HL-60 (cell line): ENCODE measurements around the gene CNFN.

Experiments used
- DNase-seq, 2 experiments: peaks; one replicate each; pipeline ENCODE4 v3.0.0-alpha.2; 2010 to 2020; ENCODE audit warnings: low read depth in 1 of 2, low spot score in 1 of 2
- H3K27ac ChIP-seq: fragments of 250-450 bp; sonication (Bioruptor Pico); replicated peaks from 2 replicates; pipeline ENCODE4 v1.5.1; 2020; ENCODE audit warnings: mild to moderate bottlenecking, moderate library complexity
- H3K27me3 ChIP-seq: fragments of 250-450 bp; sonication (Bioruptor Pico); 2 replicates; pipeline ENCODE4 v1.5.1; 2021; ENCODE audit warnings: mild to moderate bottlenecking, moderate library complexity; ENCODE audit not compliant: insufficient read depth, poor library complexity, severe bottlenecking
- H3K4me3 ChIP-seq: replicated peaks from 2 replicates; pipeline ENCODE4 v1.5.1; 2011; ENCODE audit warnings: mild to moderate bottlenecking, control low read depth, low read length; ENCODE audit not compliant: insufficient read depth
- CTCF ChIP-seq: IDR thresholded peaks from one replicate; pipeline ENCODE4 v1.5.1; 2011; ENCODE audit warnings: low read length, control low read depth, inconsistent platforms; ENCODE audit not compliant: insufficient read depth
- GABPA ChIP-seq: IDR thresholded peaks from 2 replicates; pipeline ENCODE4 v1.6.1; 2012; ENCODE audit warnings: low read depth
- POLR2AphosphoS5 ChIP-seq: IDR thresholded peaks from 2 replicates; pipeline ENCODE4 v1.6.1; 2012; ENCODE audit warnings: low read depth
- REST ChIP-seq: IDR thresholded peaks from 2 replicates; pipeline ENCODE4 v1.6.1; 2012; ENCODE audit warnings: low read depth; ENCODE audit not compliant: insufficient replicate concordance
- SPI1 ChIP-seq: IDR thresholded peaks from 2 replicates; pipeline ENCODE4 v1.6.1; 2012; ENCODE audit warnings: low read depth, mild to moderate bottlenecking, borderline replicate concordance

The CNFN gene

GRCh38 chr19:42378225-42379215 lies 11.6 kb downstream of the CNFN start:
- no peak overlapping the region for H3K4me3 ChIP-seq
- no peak overlapping the region for H3K27ac ChIP-seq
- no peak for DNase-seq
- TF ChIP-seq REST, result no peak
- TF ChIP-seq CTCF, result no peak
- TF ChIP-seq GABPA, result no peak
- TF ChIP-seq POLR2AphosphoS5, result no peak
- no peaks in the 10 kb centered on the region for H3K27me3 ChIP-seq

GRCh38 chr19:42376177-42376555 lies 13.9 kb downstream of the CNFN start:
- Histone ChIP-seq H3K27ac (no peak overlapping the region), H3K27me3 (no peaks in the 10 kb centered on the region), H3K4me3 (no peak overlapping the region)
- DNase-seq, result no peak
- TF ChIP-seq REST (no peak), POLR2AphosphoS5 (no peak), CTCF (no peak), SPI1 (no peak), GABPA (no peak)

GRCh38 chr19:42375415-42376176 lies 14.5 kb downstream of the CNFN start:
- Histone ChIP-seq H3K27ac (no peak overlapping the region), H3K4me3 (no peak overlapping the region), H3K27me3 (no peaks in the 10 kb centered on the region)
- TF ChIP-seq GABPA (no peak), SPI1 (no peak), REST (no peak), POLR2AphosphoS5 (no peak), CTCF (no peak)
- DNase-seq, result no peak
